VCaP (cell line): ENCODE data around the gene MANEAL.

ENCODE experiments used
- H3K27ac ChIP-seq: fragments of 450-650 bp; 2 replicates; pipeline ENCODE4 v1.5.1; 2017
- TF ChIP-seq, protein P1 (sequence below): fragments of 450-650 bp; conservative IDR thresholded peaks from 2 replicates; pipeline ENCODE4 v1.5.1; 2017; ENCODE audit warnings: mild to moderate bottlenecking, moderate library complexity

MANEAL gene

GRCh38 chr1:37817481-37817880 is 23.8 kb downstream of the MANEAL start:
- H3K27ac ChIP-seq, result peak overlapping the region; percentile 58

GRCh38 chr1:37821481-37821880 is 27.8 kb downstream of the MANEAL start:
- TF ChIP-seq, protein P1, sequence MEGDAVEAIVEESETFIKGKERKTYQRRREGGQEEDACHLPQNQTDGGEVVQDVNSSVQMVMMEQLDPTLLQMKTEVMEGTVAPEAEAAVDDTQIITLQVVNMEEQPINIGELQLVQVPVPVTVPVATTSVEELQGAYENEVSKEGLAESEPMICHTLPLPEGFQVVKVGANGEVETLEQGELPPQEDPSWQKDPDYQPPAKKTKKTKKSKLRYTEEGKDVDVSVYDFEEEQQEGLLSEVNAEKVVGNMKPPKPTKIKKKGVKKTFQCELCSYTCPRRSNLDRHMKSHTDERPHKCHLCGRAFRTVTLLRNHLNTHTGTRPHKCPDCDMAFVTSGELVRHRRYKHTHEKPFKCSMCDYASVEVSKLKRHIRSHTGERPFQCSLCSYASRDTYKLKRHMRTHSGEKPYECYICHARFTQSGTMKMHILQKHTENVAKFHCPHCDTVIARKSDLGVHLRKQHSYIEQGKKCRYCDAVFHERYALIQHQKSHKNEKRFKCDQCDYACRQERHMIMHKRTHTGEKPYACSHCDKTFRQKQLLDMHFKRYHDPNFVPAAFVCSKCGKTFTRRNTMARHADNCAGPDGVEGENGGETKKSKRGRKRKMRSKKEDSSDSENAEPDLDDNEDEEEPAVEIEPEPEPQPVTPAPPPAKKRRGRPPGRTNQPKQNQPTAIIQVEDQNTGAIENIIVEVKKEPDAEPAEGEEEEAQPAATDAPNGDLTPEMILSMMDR, result no peak

More at GRCh38 chr1:37817481-37817880, 23.8 kb downstream of the MANEAL start:
- TF ChIP-seq, protein P1, result no peak

GRCh38 chr1:37822906-37823815 is 29.5 kb downstream of the MANEAL start:
- H3K27ac ChIP-seq, result no peak overlapping the region
- TF ChIP-seq, protein P1, result no peak

More at GRCh38 chr1:37821481-37821880, 27.8 kb downstream of the MANEAL start:
- H3K27ac ChIP-seq, result no peak overlapping the region

DNA sequence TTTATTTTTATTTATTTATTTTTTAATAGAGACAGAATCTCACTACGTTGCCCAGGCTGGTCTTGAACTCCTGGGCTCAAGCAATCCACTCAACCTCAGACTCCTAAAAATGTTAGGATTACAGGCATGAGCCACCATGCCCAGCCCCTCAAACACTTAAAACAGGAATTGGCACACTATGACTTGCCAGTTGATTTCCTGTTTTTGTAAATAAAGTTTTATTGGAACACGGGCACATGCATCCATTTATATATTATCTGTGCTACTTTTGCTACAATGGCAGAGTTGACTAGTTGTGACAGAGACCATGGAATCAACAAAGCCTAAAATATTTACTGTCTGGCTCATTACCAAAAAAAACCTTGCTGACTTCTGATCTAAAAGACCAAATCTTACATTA is 30.4 kb downstream of the MANEAL start:
- TF ChIP-seq, protein P1, result no peak
- H3K27ac ChIP-seq, result no peak overlapping the region

DNA sequence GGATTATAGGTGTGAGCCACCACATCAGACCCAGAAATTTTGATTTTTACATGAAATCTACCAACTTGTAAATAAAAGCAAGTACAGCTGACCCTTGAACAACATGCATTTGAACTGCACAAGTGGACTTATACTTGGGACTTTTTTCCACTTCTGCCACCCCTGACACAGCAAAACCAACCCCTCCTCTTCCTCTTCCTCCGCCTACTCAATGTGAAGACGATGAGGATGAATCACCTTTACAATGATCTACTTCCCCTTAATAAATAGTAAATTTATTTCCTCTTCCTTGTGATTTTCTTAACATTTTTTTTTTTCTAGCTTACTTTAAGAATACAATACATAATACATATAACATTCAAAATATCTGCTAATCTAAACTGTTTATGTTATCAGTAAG is 31.9 kb downstream of the MANEAL start:
- H3K27ac ChIP-seq, result no peak overlapping the region
- TF ChIP-seq, protein P1, result no peak

- TF ChIP-seq, protein P1, result no peak
- H3K27ac ChIP-seq, result no peak overlapping the region
Measured at GRCh38 chr1:37828410-37829074, 34.9 kb downstream of the MANEAL start.

DNA sequence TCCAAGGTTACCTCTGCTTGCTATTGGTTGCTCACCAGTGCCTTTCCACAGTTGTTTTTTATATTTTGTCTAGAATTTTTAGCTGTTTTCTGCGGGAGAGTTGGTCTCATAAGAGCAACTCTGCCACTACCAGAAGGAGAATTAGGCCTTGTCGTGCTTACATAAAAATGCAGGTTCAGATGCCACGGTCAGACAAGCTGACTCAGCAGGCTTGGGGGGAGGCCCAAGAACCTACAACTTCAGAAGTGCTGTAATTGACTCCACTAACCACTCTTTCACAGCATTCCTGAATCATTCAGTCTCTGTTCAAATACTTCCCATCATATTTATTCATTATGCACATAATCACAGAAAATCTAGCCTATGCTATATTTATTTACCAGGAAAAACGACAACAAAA is 37.5 kb downstream of the MANEAL start:
- H3K27ac ChIP-seq, result no peak overlapping the region
- TF ChIP-seq, protein P1, result no peak
